CD4-positive, CD25-positive, alpha-beta regulatory T cell (primary cell): Measurements from ENCODE around the gene SLC7A5. TPM values are rescaled to one million over a fixed set of nuclear protein-coding genes. Genes with fewer than 3 reads are reported as not detected.
A peak's percentile ranks its signal among the peaks of the same experiment; 100 is the strongest.

ENCODE experiments used
- ATAC-seq, 2 donors: fragments of 150-1000 bp; cut with Tn5 transposase; one replicate each; pipeline ENCODE4 v1.10.0; 2021; ENCODE audit warnings: low read depth in 2 of 2, moderate number of reproducible peaks in 2 of 2, moderate library complexity in 1 of 2
- DNase-seq, 3 donors: peaks; one replicate each; pipeline versions ENCODE4 v3.0.0 to v3.0.0-alpha.2; 2012 to 2022; ENCODE audit warnings: mixed read lengths in 1 of 3
- H3K27ac ChIP-seq: one replicate; pipeline ENCODE4 v1.7.0; 2013; ENCODE audit warnings: mild to moderate bottlenecking, low read length; ENCODE audit not compliant: insufficient read depth, poor library complexity, severe bottlenecking
- H3K27me3 ChIP-seq: one replicate; pipeline ENCODE4 v1.7.0; 2013; ENCODE audit warnings: low read length; ENCODE audit not compliant: control insufficient read depth, insufficient read depth
- H3K36me3 ChIP-seq: one replicate; pipeline ENCODE4 v1.7.0; 2013; ENCODE audit warnings: mild to moderate bottlenecking, low read length, moderate library complexity; ENCODE audit not compliant: control insufficient read depth, insufficient read depth
- H3K4me1 ChIP-seq: 2 replicates; pipeline ENCODE4 v1.7.0; 2013; ENCODE audit warnings: mild to moderate bottlenecking, low read length; ENCODE audit not compliant: insufficient read depth, control insufficient read depth, poor library complexity, severe bottlenecking
- H3K4me3 ChIP-seq: one replicate; pipeline ENCODE4 v1.7.0; 2013; ENCODE audit warnings: low read depth, mild to moderate bottlenecking, low read length, moderate library complexity
- H3K9me3 ChIP-seq, 2 experiments: 1 replicate in 1 of 2; 2 replicates in 1 of 2; pipeline ENCODE4 v1.7.0; 2013; ENCODE audit warnings: low read length in 2 of 2, mild to moderate bottlenecking in 1 of 2, moderate library complexity in 1 of 2; ENCODE audit not compliant: control insufficient read depth in 2 of 2
- H3K27ac Mint-ChIP-seq, 3 donors: one replicate each; pipeline ENCODE4 v1.8.0; 2020 to 2022; ENCODE audit warnings: mild to moderate bottlenecking in 3 of 3, mixed read lengths in 3 of 3, moderate library complexity in 2 of 3
- H3K27me3 Mint-ChIP-seq: one replicate; pipeline ENCODE4 v1.8.0; 2022; ENCODE audit warnings: mild to moderate bottlenecking, mixed read lengths
- H3K36me3 Mint-ChIP-seq: one replicate; pipeline ENCODE4 v1.8.0; 2020; ENCODE audit warnings: mixed read lengths
- H3K4me1 Mint-ChIP-seq, 4 donors: one replicate each; pipeline ENCODE4 v1.8.0; 2020 to 2022; ENCODE audit warnings: mixed read lengths in 4 of 4, mild to moderate bottlenecking in 1 of 4
- H3K4me3 Mint-ChIP-seq, 4 donors: one replicate each; pipeline ENCODE4 v1.8.0; 2020 to 2022; ENCODE audit warnings: mild to moderate bottlenecking in 4 of 4, mixed read lengths in 4 of 4, moderate library complexity in 3 of 4
- H3K9me3 Mint-ChIP-seq, 7 donors: one replicate each; pipeline ENCODE4 v1.8.0; 2020 to 2022; ENCODE audit warnings: mixed read lengths in 7 of 7, mild to moderate bottlenecking in 3 of 7, moderate library complexity in 2 of 7
- polyA plus RNA-seq, 4 donors: library from polyadenylated mRNA; unstranded; fragments of 300-500 nt; fragmentation: Illumina TruSeq; gene quantifications; one replicate each; pipeline ENCODE4 v1.2.3, GENCODE V29; 2021
- total RNA-seq: library from RNA; stranded (reverse); gene quantifications from one replicate; pipeline ENCODE4 v1.2.3, GENCODE V29; 2022

SLC7A5 gene
- total and polyA plus RNA-seq, 5 donors from 2014 or later = 10.3 to 111 (median 12.3) TPM

- DNase-seq = no peak
- H3K9me3 Mint-ChIP-seq = no peaks in the 10 kb centered on the region
- peak overlapping the region; percentile 78 to 93 (median 88) for H3K4me3 Mint-ChIP-seq
- Histone ChIP-seq H3K4me1 (peaks cover 58% of the 10 kb centered on the region), H3K4me3 (peak overlapping the region; percentile 61), H3K27ac (peak overlapping the region; percentile 75), H3K9me3 (no peaks in the 10 kb centered on the region), H3K27me3 (no peaks in the 10 kb centered on the region), H3K36me3 (peaks cover 10% of the 10 kb centered on the region)
- ATAC-seq = no peak
- H3K27ac Mint-ChIP-seq = peak overlapping the region; percentile 67 to 87 (median 86)
- H3K27me3 Mint-ChIP-seq = no peaks in the 10 kb centered on the region
- peaks cover 14% of the 10 kb centered on the region for H3K36me3 Mint-ChIP-seq
- peaks cover 0 to 70% (median 24%) of the 10 kb centered on the region in 4 donors for H3K4me1 Mint-ChIP-seq
These were observed 14.2 kb downstream of the SLC7A5 start for GRCh38 chr16:87854907-87855683.

GRCh38 chr16:87854053-87854906 lies 15.0 kb downstream of the SLC7A5 start:
- H3K36me3 ChIP-seq = peaks cover 10% of the 10 kb centered on the region
- peaks cover 0 to 66% (median 24%) of the 10 kb centered on the region in 4 donors for H3K4me1 Mint-ChIP-seq
- no peaks in the 10 kb centered on the region for H3K9me3 Mint-ChIP-seq
- peaks cover 61% of the 10 kb centered on the region for H3K4me1 ChIP-seq
- no peaks in the 10 kb centered on the region for H3K27me3 Mint-ChIP-seq
- H3K4me3 Mint-ChIP-seq = peak overlapping the region; percentile 76 to 90 (median 84)
- no peaks in the 10 kb centered on the region for H3K9me3 ChIP-seq
- no peaks in the 10 kb centered on the region for H3K27me3 ChIP-seq
- DNase-seq (peak in 1 of 3 donors; percentile 46), ATAC-seq (no peak)
- H3K27ac Mint-ChIP-seq = peak overlapping the region; percentile 90 to 94 (median 91)
- H3K4me3 ChIP-seq = peak overlapping the region; percentile 61
- peaks cover 9% of the 10 kb centered on the region for H3K36me3 Mint-ChIP-seq
- peak overlapping the region; percentile 75 for H3K27ac ChIP-seq

- H3K4me1 Mint-ChIP-seq = peaks cover 0 to 59% (median 24%) of the 10 kb centered on the region in 4 donors
- ATAC-seq (peak; percentile 60 to 66), DNase-seq (peak; percentile 74 to 92 (median 75))
- peaks cover 10% of the 10 kb centered on the region for H3K36me3 ChIP-seq
- peaks cover 9% of the 10 kb centered on the region for H3K36me3 Mint-ChIP-seq
- peak overlapping the region; percentile 51 to 91 (median 89) for H3K27ac Mint-ChIP-seq
- H3K9me3 Mint-ChIP-seq = no peaks in the 10 kb centered on the region
- H3K27ac ChIP-seq = peak overlapping the region; percentile 75
- no peaks in the 10 kb centered on the region for H3K27me3 Mint-ChIP-seq
- no peaks in the 10 kb centered on the region for H3K9me3 ChIP-seq
- H3K27me3 ChIP-seq = no peaks in the 10 kb centered on the region
- peak overlapping the region; percentile 58 to 90 (median 74) for H3K4me3 Mint-ChIP-seq
- peak overlapping the region; percentile 59 for H3K4me3 ChIP-seq
- H3K4me1 ChIP-seq = peaks cover 59% of the 10 kb centered on the region
These were observed 15.8 kb downstream of the SLC7A5 start for GRCh38 chr16:87853411-87854052.

- H3K9me3 ChIP-seq = no peaks in the 10 kb centered on the region
- DNase-seq = no peak
- no peak for ATAC-seq
- H3K36me3 ChIP-seq = peaks cover 10% of the 10 kb centered on the region
- no peaks in the 10 kb centered on the region for H3K27me3 Mint-ChIP-seq
- peaks cover 0 to 39% (median 16%) of the 10 kb centered on the region in 4 donors for H3K4me1 Mint-ChIP-seq
- peaks cover 41% of the 10 kb centered on the region for H3K4me1 ChIP-seq
- H3K27ac ChIP-seq = no peak overlapping the region
- no peaks in the 10 kb centered on the region for H3K9me3 Mint-ChIP-seq
- H3K27me3 ChIP-seq = no peaks in the 10 kb centered on the region
- H3K4me3 ChIP-seq = no peak overlapping the region
- peaks cover 6% of the 10 kb centered on the region for H3K36me3 Mint-ChIP-seq
- no peak overlapping the region for H3K4me3 Mint-ChIP-seq
- H3K27ac Mint-ChIP-seq = no peak overlapping the region
These were observed 17.7 kb downstream of the SLC7A5 start for GRCh38 chr16:87851601-87852000.

- peak overlapping the region in 1 of 4 donors; percentile 40 for H3K4me3 Mint-ChIP-seq
- Histone ChIP-seq H3K9me3 (no peaks in the 10 kb centered on the region), H3K36me3 (peaks cover 10% of the 10 kb centered on the region), H3K27ac (no peak overlapping the region), H3K4me1 (peaks cover 37% of the 10 kb centered on the region), H3K27me3 (no peaks in the 10 kb centered on the region), H3K4me3 (no peak overlapping the region)
- DNase-seq = no peak
- H3K4me1 Mint-ChIP-seq = peaks cover 0 to 37% (median 16%) of the 10 kb centered on the region in 4 donors
- no peaks in the 10 kb centered on the region for H3K9me3 Mint-ChIP-seq
- no peak overlapping the region for H3K27ac Mint-ChIP-seq
- no peaks in the 10 kb centered on the region for H3K27me3 Mint-ChIP-seq
- ATAC-seq = no peak
- H3K36me3 Mint-ChIP-seq = peaks cover 6% of the 10 kb centered on the region
These were observed 18.1 kb downstream of the SLC7A5 start for GRCh38 chr16:87851141-87851587.

- DNase-seq (peak; percentile 66 to 79 (median 78)), ATAC-seq (peak; percentile 66)
- H3K36me3 ChIP-seq = peaks cover 10% of the 10 kb centered on the region
- H3K9me3 ChIP-seq = no peaks in the 10 kb centered on the region
- H3K36me3 Mint-ChIP-seq = peaks cover 6% of the 10 kb centered on the region
- H3K27ac ChIP-seq = no peak overlapping the region
- no peaks in the 10 kb centered on the region for H3K9me3 Mint-ChIP-seq
- peak overlapping the region in 1 of 4 donors; percentile 70 for H3K4me3 Mint-ChIP-seq
- no peaks in the 10 kb centered on the region for H3K27me3 ChIP-seq
- peaks cover 0 to 28% (median 13%) of the 10 kb centered on the region in 4 donors for H3K4me1 Mint-ChIP-seq
- peak overlapping the region in 1 of 3 donors; percentile 48 for H3K27ac Mint-ChIP-seq
- no peaks in the 10 kb centered on the region for H3K27me3 Mint-ChIP-seq
- H3K4me1 ChIP-seq = peaks cover 29% of the 10 kb centered on the region
- H3K4me3 ChIP-seq = no peak overlapping the region
These were observed 19.0 kb downstream of the SLC7A5 start for GRCh38 chr16:87850009-87851006.
